Cerebellar cortex (tissue), 1 donor: ENCODE results near the gene CCNI2.
"Not testable (repeated sequence)": the region's sequence is repeated elsewhere in the genome, so short reads cannot be mapped to it uniquely, and the experiment has no call there.

Source experiments
- DNase-seq: peaks from one replicate; pipeline ENCODE4 v3.0.0-alpha.2; 2015; ENCODE audit warnings: low spot score

Gene CCNI2

DNA sequence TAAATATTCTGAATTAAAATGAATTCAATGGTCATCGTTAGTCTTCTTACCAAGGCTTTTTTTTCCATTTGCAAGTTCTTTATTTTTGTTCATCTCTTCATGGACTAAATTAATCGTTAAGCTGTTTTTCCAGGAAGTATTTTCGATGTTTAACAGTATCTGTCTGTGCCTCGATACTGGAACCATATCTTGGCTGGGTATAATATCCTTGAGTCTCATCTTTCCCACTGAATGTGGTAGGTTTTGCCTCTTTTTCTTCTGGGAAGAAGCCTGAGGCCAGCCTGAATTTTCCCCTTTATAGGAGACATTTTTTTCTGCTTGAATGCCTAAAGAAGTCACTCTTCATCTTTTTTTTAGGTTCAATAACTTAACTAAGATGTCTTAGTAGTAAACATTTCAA, 33.8 kb downstream of the CCNI2 start:
- no peak for DNase-seq

DNA sequence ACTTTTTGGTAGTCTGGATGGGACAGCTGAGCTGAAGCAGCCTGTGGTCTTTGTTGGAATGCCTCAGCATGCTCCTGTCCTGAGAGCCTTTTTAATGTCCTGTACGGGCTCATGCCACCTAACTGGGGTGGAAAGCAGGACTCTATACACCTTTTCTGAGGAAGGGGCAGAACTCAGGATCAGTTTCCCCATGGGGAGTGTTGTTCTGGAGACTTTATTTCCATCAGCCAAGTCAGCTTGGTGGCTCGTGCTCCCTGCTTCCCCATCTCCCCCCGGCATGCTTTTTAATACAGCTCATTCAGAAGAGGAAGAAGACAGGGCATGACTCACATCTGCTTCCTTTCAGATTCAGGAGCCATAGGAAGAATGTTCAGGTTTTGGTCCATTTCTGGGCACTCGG, 34.9 kb downstream of the CCNI2 start:
- no peak for DNase-seq

DNA sequence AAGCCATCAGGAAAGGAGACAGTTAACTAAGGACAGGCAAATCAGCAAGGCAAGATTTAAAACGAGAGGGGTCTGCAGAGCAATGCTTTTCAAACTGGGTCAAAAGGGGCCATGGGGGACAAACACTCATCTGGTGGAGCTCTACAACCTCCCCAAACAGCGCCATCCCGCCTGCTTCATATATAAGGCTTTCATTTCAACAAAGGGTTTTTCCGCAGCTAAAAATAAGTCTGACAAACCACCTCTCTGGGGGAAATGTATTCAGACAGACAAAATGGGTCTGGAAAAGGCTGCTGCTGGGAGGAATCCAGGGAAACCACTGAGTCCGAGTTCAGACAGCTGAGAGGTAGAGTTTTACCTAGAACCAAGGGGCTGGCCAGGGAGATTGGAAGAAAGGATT, 38.1 kb downstream of the CCNI2 start:
- DNase-seq, result no peak

DNA sequence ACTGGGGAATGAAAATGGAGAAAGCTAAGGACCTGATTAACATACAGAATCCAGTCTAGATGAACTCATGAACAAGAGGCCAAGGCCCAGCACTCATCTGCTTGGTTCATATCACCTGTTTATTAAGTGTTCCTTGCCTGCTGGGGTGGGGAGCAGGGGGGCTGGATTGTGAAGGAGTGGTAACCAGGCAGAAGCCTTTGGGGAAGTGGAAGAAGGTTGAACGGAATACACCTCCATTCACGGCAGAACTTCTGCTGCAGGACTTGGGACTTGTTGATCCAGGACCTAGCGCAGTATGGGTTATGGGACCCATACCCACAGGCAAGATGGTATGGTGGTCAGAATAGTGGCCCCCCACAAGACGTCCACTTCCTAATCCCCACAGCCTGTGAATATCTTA, 38.6 kb downstream of the CCNI2 start:
- DNase-seq, result no peak

DNA sequence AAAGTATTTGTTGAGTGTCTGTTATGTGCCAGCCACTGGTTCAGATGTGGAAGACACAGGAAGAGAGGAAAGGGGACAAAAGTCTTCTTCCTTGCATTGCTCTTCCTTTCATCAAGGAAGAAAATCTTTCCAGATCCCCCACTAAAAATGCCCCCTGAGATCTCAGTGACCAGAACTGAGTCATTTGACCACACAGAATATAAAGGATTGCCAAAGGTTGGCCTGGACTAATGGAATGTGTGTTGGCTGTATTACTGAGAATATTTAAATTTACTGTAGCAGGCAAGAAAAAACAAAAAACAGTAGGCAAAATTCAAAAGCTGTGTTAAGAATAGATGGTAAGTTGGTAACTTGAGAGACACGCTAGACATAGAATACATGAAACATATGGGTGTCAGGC, 39.9 kb downstream of the CCNI2 start:
- DNase-seq, result no peak

DNA sequence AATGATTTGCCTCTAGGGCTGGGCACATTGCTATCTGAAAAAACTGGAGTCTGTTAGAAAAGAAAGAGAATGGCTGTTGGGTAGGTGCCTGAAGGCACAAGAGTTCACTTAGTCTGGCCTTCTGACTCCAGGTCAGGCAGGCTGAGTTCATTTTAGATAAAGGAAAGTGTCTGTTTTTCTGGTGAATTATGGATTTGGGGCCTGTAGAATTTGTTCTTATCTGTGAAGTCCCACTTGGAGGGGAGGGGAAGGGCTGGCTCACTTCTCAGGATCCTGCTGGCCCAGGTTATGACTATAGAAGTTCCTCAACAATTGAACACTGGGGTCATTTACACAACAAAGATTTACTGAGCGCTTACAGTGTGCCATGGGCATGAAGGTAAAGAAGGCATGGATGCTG, 41.3 kb downstream of the CCNI2 start:
- no peak for DNase-seq

DNA sequence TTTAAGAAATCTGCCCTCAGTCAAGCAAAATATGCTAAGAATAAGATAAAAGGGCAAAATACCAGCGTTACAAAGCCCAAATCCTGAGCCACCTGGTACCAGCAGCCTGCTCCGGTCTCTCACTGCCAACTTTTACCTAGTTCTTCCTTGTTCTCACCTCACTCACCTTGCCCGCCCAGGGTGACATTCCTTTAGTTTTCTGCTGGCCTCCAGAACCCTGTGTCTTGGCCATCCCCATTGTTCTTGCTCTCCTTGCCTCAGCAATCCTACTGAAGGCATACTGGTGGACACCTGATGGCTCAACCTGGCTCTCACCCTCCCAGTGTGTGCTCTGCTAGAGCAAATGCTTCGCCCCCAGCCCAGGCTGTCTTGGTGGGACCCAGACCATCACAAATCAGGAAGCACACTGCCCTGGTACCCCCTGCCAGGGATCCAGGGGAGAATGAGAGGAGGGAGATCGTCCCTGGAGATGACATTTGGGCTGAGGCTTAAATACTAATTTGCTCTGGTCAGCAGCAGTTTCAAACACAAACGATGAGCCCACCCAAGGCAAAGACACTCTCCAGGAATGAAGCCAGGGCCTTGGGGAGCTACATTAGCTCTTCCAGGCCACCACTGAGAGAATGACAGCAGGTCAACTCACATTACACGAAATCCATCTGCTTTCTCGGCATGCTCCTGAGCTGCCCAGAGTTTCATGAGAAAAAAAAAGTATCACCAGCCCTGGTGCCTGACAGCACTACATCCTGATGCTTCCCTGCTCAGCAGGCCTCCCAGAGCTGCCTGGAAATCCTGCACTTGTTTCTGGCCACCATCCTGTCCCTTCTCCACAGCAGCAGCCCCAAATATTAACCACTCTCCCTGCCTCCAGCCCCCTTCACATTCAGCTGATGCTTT, 42.0 kb downstream of the CCNI2 start:
- DNase-seq, result peak; percentile 91

DNA sequence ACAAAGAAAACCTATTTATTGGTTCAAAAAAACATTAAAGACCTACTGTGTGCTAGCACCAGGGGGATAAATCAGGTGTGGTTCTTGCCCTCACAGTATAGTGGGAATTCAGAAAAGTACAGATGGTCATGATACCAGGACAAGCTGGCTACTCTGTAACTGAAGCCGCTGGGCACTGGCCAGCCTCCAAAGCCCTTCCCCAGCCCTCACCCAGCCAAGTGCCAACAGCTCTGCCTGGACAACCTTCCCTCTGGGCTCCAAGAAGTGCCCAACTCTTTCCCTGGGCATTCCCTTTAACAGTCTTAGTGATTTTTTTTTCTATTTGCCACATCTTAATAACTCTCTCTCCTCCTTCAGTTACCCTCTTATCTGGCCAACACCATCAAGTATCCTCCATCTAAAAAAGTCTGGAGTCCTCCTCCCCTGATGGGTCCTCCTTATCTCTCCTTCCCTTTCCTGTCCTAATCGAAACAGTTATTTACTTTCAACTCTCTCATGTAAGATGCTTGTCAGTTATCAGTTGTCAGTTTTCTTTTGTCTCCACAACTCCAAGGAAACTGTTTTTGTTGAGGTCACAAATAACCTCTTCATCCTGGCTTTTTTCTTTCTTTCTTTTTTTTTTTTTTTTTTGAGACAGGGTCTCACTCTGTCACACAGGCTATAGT, 43.1 kb downstream of the CCNI2 start:
- peak; percentile 83 for DNase-seq

DNA sequence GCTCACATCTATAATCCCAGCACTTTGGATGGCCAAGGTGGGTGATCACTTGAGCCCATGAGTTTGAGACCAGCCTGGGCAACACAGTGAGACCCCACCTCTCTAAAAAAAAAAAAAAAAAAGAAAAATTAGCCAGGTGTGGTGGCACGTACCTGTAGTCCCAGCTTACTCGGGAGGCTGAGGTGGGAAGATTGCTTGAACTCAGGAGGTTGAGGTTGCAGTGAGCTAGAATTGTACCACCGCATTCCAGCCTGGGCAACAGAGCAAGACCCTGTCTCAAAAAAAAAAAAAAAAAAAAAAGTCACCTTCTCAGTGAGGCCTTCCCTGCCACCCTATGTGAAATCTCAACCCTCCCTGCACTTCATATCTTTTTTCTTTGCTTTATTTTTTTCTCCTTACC, 43.8 kb downstream of the CCNI2 start:
- DNase-seq, result no peak

DNA sequence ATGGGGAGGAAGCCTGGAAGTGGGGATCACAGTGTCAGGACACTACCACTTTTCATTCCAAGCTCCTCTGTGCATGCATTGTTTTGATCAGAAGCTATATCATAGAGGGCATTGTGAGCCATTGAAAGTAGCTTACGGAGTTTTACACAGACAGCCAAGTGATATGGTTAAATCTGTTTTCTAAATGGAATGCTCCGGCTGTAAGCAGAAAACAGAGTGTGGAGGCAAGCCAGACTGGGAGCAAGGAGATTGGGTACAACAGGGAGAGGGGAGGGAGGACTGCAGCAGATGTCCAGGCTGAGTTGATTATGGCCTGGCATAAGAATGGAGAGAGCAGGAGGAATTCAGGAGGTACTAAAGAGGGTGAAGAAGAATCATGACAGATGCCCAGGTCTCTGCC, 50.4 kb downstream of the CCNI2 start:
- DNase-seq, result peak; percentile 84

DNA sequence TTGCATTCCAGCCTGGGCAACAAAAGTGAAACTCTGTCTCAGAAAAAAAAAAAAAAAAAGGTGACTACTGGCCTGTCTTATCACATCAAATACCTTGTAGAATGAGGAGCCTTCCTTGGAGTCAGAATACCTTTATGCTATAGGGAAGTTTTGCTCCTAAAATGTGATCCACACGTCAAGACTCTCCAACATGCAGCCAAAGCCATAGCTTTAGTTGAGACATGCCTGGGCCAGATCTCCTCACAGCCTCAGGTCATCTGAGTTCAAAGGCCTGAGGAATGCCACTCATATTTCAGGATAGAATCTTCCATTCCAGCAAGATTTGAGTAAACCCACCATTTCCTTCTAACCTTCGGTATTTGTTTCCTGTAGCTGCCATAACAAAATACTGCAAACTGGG, 52.2 kb downstream of the CCNI2 start:
- no peak for DNase-seq

DNA sequence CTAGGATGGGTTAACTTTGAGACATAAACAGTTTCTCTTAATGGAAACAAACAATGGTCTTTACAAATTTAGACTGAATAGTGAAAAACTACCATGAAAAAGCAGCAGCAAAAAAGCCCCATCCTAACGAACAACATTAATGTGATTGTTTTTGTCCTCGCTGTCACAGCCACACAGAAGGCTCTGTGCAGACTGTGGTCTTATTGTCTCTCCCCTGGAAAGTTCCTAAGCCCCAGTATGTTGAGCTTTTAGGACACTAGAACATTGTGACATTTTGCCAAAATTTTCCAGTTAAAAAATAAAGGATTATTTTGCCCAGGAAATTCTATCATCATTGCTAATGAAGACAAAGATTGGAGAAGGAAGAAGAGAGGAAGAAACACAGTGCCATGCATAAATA, 53.3 kb downstream of the CCNI2 start:
- no peak for DNase-seq

DNA sequence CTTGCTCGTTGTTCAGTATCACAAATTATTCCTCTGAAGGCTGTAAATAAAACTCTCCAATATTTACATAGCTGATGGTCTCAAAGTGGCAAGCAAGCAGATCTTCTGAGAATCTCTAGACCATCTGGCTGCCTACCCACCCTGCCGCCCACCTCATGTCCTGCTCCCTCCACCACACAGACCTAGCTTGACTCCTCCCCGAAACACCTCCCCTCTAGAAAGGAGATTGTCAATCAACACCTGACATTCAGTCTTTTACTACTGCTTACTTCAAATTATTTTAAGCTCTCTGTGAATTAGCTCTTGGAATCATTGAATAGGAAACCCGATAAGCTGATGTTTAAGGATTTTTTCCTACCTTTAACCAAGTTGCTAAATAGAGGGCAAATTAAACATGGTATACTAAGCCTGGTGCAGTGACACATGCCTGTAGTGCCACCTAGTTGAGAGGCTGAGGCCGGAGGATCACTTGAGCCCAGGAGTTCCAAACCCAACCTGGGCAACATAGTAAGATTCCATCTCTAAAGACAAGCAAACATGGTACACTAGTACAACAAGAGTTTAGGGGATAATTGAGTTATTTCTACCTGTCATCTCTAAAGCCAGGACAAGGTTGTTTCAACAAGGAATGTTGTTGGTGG, 54.9 kb downstream of the CCNI2 start:
- DNase-seq, result no peak

DNA sequence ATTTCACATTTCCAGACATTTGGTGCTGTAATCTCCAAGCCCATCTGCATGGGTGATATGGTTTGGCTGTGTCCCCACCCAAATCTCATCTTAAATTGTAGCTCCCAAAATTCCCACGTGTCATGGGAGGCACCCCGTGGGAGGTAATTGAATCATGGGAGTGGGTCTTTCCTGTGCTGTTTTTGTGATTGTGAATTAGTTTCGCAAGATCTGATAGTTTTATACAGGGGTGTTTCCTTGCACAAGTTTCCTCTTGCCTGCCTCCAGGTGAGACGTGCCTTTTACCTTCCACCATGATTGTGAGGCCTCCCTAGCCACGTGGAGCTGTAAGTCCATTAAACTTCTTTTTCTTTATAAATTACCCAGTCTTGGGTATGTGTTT, 55.5 kb downstream of the CCNI2 start:
- not testable (repeated sequence) for DNase-seq
